ENCODE measurements around the gene RBFOX2. TPM values are rescaled to one million over a fixed set of nuclear protein-coding genes. Genes with fewer than 3 reads are reported as not detected.

Gene RBFOX2, protein sequence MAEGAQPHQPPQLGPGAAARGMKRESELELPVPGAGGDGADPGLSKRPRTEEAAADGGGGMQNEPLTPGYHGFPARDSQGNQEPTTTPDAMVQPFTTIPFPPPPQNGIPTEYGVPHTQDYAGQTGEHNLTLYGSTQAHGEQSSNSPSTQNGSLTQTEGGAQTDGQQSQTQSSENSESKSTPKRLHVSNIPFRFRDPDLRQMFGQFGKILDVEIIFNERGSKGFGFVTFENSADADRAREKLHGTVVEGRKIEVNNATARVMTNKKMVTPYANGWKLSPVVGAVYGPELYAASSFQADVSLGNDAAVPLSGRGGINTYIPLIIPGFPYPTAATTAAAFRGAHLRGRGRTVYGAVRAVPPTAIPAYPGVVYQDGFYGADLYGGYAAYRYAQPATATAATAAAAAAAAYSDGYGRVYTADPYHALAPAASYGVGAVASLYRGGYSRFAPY
- total RNA-seq = 10 to 100 TPM; 23.2 to 39.6 (median 34.7) TPM
- 1 to 10 TPM; 2.6 to 8.9 (median 2.7) TPM for polyA plus RNA-seq
- long read RNA-seq, donor 1, partial matches to known transcripts = 5 of 12 reads
- long read RNA-seq, donor 1, other reads (novel, unspliced or antisense) = 0 of 12 reads
- long read RNA-seq, donor 2, partial matches to known transcripts = 0 of 5 reads
- long read RNA-seq, donor 2, other reads (novel, unspliced or antisense) = 0 of 5 reads

DNA sequence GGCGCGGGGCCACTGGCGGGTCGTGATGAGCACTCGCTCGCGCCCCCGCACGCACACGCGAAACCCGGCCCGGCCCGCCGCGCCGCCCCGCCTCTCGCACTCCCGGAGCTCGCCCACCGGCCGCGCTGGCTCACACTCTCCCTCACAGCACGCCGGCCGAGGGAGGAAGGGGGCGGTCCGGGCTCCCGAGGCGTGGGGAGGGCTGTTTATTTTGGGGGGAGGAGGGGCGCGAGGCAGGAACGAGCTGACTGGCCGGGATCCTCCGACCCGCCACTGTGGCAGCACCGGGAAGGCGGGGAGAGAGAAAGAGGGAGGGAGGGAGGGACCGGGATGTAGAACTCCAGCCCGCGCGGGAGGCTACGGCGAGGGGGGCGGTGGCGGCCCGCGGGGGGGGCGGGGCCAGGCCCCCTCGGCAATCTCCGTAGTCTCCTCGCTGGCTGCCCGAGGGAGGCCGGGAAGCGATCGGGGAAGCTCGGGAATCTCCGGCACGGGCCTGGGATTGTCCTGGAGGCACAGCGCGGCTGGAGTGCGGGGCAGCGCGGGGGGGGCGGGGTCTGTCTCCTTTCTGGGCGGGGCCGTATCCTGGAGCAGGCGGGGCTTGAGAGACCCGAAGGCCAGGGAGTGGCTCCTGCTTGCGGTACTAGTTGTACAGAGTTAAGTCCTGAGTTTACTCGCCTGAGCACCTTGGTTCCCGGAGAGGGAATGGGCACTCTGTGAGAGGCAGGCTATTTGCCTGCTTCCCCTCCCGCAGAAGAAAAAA is at the start of gene RBFOX2:
TSS of gene RBFOX2 (minus strand) at position 179 of the 760 bp plus-strand sequence. CDS start 399 bp downstream, outside the sequence.
- Histone ChIP-seq H3K36me3 (no peaks in the 10 kb centered on the region), H3K4me1 (peaks cover 6 to 37% (median 16%) of the 10 kb centered on the region in 6 donors), H3K27ac (peak within 1 kb of the TSS; percentile 48 to 86 (median 82)), H3K27me3 (replicated peaks in 1 of 7) (peaks cover 0 to 82% (median 13%) of the 10 kb centered on the region in 7 donors), H3K4me3 (peak within 1 kb of the TSS; percentile 56 to 85 (median 70)), H3K9me3 (no peaks in the 10 kb centered on the region)
- intact Hi-C loops (cut with DNase I; ENCODE audit: low total_unique reads) = no loop called here
- DNase-seq = peak; percentile 90
- 0 to 1% (median 1%) methylated on average over 23 to 74 of the region's 74 CpGs for WGBS, 5 donors
- TF ChIP-seq POLR2AphosphoS5 (IDR thresholded peaks at IDR 0.05) (peak; percentile 62 to 82 (median 82)), POLR2A (IDR thresholded peaks at IDR 0.05) (no peak)
- TF ChIP-seq, protein P1, sequence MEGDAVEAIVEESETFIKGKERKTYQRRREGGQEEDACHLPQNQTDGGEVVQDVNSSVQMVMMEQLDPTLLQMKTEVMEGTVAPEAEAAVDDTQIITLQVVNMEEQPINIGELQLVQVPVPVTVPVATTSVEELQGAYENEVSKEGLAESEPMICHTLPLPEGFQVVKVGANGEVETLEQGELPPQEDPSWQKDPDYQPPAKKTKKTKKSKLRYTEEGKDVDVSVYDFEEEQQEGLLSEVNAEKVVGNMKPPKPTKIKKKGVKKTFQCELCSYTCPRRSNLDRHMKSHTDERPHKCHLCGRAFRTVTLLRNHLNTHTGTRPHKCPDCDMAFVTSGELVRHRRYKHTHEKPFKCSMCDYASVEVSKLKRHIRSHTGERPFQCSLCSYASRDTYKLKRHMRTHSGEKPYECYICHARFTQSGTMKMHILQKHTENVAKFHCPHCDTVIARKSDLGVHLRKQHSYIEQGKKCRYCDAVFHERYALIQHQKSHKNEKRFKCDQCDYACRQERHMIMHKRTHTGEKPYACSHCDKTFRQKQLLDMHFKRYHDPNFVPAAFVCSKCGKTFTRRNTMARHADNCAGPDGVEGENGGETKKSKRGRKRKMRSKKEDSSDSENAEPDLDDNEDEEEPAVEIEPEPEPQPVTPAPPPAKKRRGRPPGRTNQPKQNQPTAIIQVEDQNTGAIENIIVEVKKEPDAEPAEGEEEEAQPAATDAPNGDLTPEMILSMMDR (IDR thresholded peaks at IDR 0.05 in 8 of 11, conservative IDR thresholded peaks at IDR 0.05 in 3 of 11) = no peak

DNA sequence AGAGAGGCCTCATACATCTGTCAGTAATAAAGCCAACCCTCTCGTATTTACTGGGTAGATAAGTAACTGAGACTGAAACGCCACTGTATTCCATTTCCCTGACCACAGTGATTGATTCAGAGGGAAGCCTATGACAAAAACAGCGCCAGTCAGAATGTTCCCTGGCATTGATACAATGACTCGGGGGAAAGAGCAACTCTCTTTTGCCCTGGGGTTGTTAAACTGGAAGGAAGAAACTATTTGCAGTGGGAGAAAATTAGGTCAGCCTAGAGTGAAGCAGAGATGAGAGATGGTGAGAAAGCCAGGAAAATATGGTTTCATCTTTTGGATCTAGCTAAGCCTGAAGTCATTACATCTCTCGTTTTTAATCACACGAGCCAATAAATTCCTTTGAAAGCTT is 48.6 kb upstream of the RBFOX2 start:
- Histone ChIP-seq H3K27me3 (replicated peaks in 1 of 7) (no peaks in the 10 kb centered on the region), H3K9me3 (no peaks in the 10 kb centered on the region), H3K36me3 (no peaks in the 10 kb centered on the region), H3K4me3 (no peak overlapping the region), H3K4me1 (no peaks in the 10 kb centered on the region), H3K27ac (no peak overlapping the region)
- 62 to 88% (median 75%) methylated on average over 6 of the region's 6 CpGs for WGBS, 5 donors
- intact Hi-C loops (cut with DNase I; ENCODE audit: low total_unique reads) = no loop called here
- DNase-seq = no peak
- TF ChIP-seq POLR2A (IDR thresholded peaks at IDR 0.05) (no peak), POLR2AphosphoS5 (IDR thresholded peaks at IDR 0.05) (no peak)
- TF ChIP-seq, protein P1 (IDR thresholded peaks at IDR 0.05 in 8 of 11, conservative IDR thresholded peaks at IDR 0.05 in 3 of 11) = no peak

DNA sequence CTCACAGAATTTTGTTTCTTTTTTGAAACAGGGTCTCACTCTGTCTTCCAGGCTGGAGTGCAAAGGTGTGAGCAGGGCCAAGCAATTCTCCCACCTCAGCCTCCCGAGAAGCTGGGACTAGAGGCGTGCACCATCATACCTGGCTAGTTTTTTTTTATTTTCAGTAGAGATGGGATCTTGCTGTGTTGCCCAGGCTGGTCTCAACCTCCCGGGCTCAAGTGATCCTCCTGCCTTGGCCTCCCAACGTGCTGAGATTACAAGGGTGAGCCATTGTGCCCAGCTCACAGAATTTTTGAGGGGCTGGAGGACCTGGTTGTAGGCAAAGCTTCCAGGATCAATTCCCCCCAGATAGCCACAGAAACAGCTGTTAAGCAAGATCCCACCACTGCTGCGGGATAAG is 47.1 kb upstream of the RBFOX2 start:
- H3K27ac ChIP-seq = no peak overlapping the region
- H3K4me3 ChIP-seq = no peak overlapping the region
- H3K9me3 ChIP-seq = no peaks in the 10 kb centered on the region
- intact Hi-C loops (cut with DNase I; ENCODE audit: low total_unique reads) = no loop called here
- H3K4me1 ChIP-seq = no peaks in the 10 kb centered on the region
- H3K36me3 ChIP-seq = no peaks in the 10 kb centered on the region
- no peak for DNase-seq
- WGBS, 5 donors = 84 to 91% (median 87%) methylated on average over 5 of the region's 5 CpGs
- H3K27me3 ChIP-seq (replicated peaks in 1 of 7) = no peaks in the 10 kb centered on the region
- no peak for TF ChIP-seq POLR2AphosphoS5 (IDR thresholded peaks at IDR 0.05)
- no peak for TF ChIP-seq POLR2A (IDR thresholded peaks at IDR 0.05)
- TF ChIP-seq, protein P1 (IDR thresholded peaks at IDR 0.05 in 8 of 11, conservative IDR thresholded peaks at IDR 0.05 in 3 of 11) = no peak
